ENCODE measurements around the gene DNAJC30. TPM values are rescaled to one million over a fixed set of nuclear protein-coding genes. Genes with fewer than 3 reads are reported as not detected.
A peak's percentile ranks its signal among the peaks of the same experiment; 100 is the strongest.
"Not testable (repeated sequence)": the region's sequence is repeated elsewhere in the genome, so short reads cannot be mapped to it uniquely, and the experiment has no call there.

The DNAJC30 gene
- total RNA-seq, 2 experiments from 2014 or later: 10.0 to 10.7 TPM

DNA sequence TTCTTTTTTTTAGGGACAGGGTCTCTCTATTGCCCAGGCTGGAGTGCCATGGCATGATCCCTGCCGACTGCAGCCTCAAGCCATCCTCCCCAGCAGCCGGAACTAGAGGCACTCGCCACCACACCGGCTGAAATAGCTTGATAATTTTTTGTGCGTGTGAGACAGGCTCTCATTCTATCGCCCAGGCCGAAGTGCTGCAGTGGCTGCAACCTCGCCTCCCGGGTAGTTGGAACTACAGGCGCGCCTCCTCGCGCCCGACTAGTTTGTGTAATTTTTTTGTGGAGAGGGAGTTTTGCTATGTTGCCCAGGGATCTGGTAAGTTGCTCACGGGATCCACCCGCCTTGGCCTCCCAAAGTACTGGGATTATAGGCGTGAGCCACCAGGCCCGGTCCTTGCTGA lies 2.1 kb upstream of the DNAJC30 start:
- Mint-ChIP-seq H3K27me3 (no peaks in the 10 kb centered on the region), H3K4me1 (peaks cover 33% of the 10 kb centered on the region), H3K36me3 (peaks cover 29% of the 10 kb centered on the region), H3K27ac (no peak overlapping the region), H3K9me3 (no peaks in the 10 kb centered on the region), H3K4me3 (no peak overlapping the region)
- DNase-seq (no peak), ATAC-seq (ENCODE audit: low read depth) (no peak)
- POLR2A ChIA-PET: no interaction called here

GRCh38 chr7:73683788-73684693 lies 788 bp upstream of the DNAJC30 start:
- ATAC-seq (ENCODE audit: low read depth): peak; percentile 21
- Mint-ChIP-seq H3K9me3 (no peaks in the 10 kb centered on the region), H3K4me1 (peaks cover 30% of the 10 kb centered on the region)

DNA sequence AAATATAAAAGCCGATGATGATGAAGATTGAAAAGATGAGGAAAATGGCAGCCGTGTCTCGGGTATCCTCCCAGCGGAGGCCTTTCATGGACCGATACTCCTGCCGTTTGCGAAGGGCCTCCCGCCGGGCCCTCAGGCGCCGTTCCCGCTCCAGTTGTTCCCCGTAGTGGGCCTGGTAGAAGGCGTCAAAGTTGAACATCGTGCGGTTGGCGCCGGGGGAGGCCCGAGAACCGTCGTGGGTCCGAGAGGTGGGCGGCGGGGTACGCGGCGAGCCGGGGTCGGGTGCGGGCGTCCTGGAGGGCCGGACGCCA lies 553 bp downstream of the DNAJC30 start:
- Mint-ChIP-seq H3K27me3 (no peaks in the 10 kb centered on the region), H3K4me3 (peak overlapping the region; percentile 99), H3K9me3 (no peaks in the 10 kb centered on the region), H3K27ac (peak overlapping the region; percentile 99), H3K36me3 (peaks cover 26% of the 10 kb centered on the region), H3K4me1 (peaks cover 24% of the 10 kb centered on the region)
- ATAC-seq (ENCODE audit: low read depth): no peak
- no peak for DNase-seq
- POLR2A ChIA-PET: no interaction called here

More at GRCh38 chr7:73683788-73684693, 788 bp upstream of the DNAJC30 start:
- Mint-ChIP-seq H3K27me3 (no peaks in the 10 kb centered on the region), H3K4me3 (peak overlapping the region; percentile 99), H3K36me3 (peaks cover 21% of the 10 kb centered on the region), H3K27ac (peak overlapping the region; percentile 99)
- no peak for DNase-seq
- POLR2A ChIA-PET: interaction anchor here (1.6 kb wide), 1 partner anchor 34 kb away, joined by 7 read pairs; no protein-coding TSS in a partner anchor

DNA sequence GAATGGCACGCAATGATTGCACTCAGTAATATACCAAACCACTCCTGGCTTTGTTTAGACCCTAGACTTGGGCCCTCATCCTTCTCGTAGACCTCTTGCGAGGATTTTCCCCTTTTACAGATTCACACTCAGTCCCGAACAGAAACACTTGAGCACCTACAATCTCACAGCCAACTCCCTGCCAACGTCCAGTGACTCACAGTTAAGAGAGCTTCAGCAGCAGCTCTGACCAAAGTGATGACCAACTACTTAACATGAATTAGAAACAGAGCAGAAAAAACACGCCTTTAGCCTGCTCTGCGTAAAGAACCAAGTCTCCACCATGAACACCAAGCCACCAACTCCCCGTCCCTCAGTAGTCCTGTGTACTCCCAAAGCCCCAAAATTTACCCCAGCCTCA lies 2.2 kb downstream of the DNAJC30 start:
- H3K9me3 Mint-ChIP-seq: no peaks in the 10 kb centered on the region
- DNase-seq: no peak
- POLR2A ChIA-PET: no interaction called here
- H3K36me3 Mint-ChIP-seq: peaks cover 19% of the 10 kb centered on the region
- peak overlapping the region; percentile 36 for H3K4me3 Mint-ChIP-seq
- peak overlapping the region; percentile 6 for H3K27ac Mint-ChIP-seq
- no peaks in the 10 kb centered on the region for H3K27me3 Mint-ChIP-seq
- peaks cover 22% of the 10 kb centered on the region for H3K4me1 Mint-ChIP-seq
- ATAC-seq (ENCODE audit: low read depth): no peak

GRCh38 chr7:73680501-73680900 lies 2.8 kb downstream of the DNAJC30 start:
- Mint-ChIP-seq H3K27me3 (no peaks in the 10 kb centered on the region), H3K4me3 (no peak overlapping the region), H3K27ac (no peak overlapping the region), H3K9me3 (no peaks in the 10 kb centered on the region), H3K36me3 (peaks cover 19% of the 10 kb centered on the region), H3K4me1 (peaks cover 22% of the 10 kb centered on the region)
- ATAC-seq (ENCODE audit: low read depth): no peak
- DNase-seq: no peak
- POLR2A ChIA-PET: no interaction called here

GRCh38 chr7:73679709-73680108 lies 3.5 kb downstream of the DNAJC30 start:
- peaks cover 19% of the 10 kb centered on the region for H3K36me3 Mint-ChIP-seq
- H3K27ac Mint-ChIP-seq: no peak overlapping the region
- no peak overlapping the region for H3K4me3 Mint-ChIP-seq
- no peak for DNase-seq
- POLR2A ChIA-PET: no interaction called here
- no peak for ATAC-seq (ENCODE audit: low read depth)
- H3K27me3 Mint-ChIP-seq: no peaks in the 10 kb centered on the region
- peaks cover 22% of the 10 kb centered on the region for H3K4me1 Mint-ChIP-seq
- no peaks in the 10 kb centered on the region for H3K9me3 Mint-ChIP-seq

DNA sequence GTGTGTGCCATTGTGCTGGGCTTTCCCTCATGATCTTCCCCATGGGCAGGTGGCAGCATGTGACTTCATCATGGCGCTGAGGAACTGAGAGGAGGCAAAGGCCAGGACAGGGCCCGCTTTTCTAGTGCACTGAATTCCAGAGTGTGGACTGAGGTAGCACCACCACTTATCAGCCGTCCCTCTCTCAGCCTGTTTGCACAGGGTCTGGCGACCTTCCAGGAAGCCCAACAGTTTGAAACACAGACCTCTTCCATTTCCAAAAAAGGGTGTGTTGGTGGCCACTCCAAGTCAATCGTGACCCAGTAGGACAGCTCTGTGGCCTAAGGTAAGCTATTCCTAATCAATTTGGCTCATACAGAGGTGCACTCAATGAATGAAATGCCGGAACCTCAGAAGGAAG lies 4.4 kb downstream of the DNAJC30 start:
- POLR2A ChIA-PET: no interaction called here
- Mint-ChIP-seq H3K27ac (no peak overlapping the region), H3K4me3 (no peak overlapping the region), H3K27me3 (no peaks in the 10 kb centered on the region), H3K9me3 (no peaks in the 10 kb centered on the region), H3K4me1 (peaks cover 19% of the 10 kb centered on the region), H3K36me3 (peaks cover 19% of the 10 kb centered on the region)
- DNase-seq (no peak), ATAC-seq (ENCODE audit: low read depth) (no peak)

DNA sequence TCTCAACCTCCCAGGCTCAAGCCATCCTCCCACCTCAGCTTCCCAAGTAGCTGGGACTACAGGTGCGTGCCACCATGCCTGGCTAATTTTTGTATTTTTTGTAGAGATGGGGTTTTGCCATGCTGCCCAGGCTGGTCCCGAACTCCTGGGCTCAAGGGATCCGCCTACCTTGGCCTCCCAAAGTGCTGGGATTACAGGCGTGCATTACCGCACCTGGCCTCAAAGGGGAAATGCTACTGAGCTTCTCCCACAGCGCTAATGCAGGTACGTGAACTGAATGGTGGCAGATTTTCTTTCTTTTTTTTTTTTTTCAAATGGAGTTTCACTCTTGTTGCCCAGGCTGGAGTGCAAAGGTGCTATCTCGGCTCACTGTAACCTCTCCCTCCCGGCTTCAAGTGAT lies 7.2 kb downstream of the DNAJC30 start:
- H3K27me3 Mint-ChIP-seq; POLR2A ChIA-PET; H3K27ac Mint-ChIP-seq; ATAC-seq (ENCODE audit: low read depth); DNase-seq; H3K4me3 Mint-ChIP-seq; H3K4me1 Mint-ChIP-seq; H3K9me3 Mint-ChIP-seq: not testable (repeated sequence)
- H3K36me3 Mint-ChIP-seq: peaks cover 15% of the 10 kb centered on the region

GRCh38 chr7:73674468-73675124 lies 8.7 kb downstream of the DNAJC30 start:
- POLR2A ChIA-PET: no interaction called here
- Mint-ChIP-seq H3K27ac (no peak overlapping the region), H3K9me3 (no peaks in the 10 kb centered on the region), H3K36me3 (peaks cover 13% of the 10 kb centered on the region), H3K27me3 (peaks cover 8% of the 10 kb centered on the region), H3K4me1 (peaks cover 4% of the 10 kb centered on the region), H3K4me3 (no peak overlapping the region)
- DNase-seq (no peak), ATAC-seq (ENCODE audit: low read depth) (no peak)

GRCh38 chr7:73671857-73672445 lies 11.3 kb downstream of the DNAJC30 start:
- Mint-ChIP-seq H3K4me3 (no peak overlapping the region), H3K9me3 (no peaks in the 10 kb centered on the region), H3K27me3 (peaks cover 20% of the 10 kb centered on the region), H3K36me3 (no peaks in the 10 kb centered on the region), H3K27ac (no peak overlapping the region), H3K4me1 (peaks cover 3% of the 10 kb centered on the region)
- no peak for ATAC-seq (ENCODE audit: low read depth)
- no peak for DNase-seq
- POLR2A ChIA-PET: no interaction called here

DNA sequence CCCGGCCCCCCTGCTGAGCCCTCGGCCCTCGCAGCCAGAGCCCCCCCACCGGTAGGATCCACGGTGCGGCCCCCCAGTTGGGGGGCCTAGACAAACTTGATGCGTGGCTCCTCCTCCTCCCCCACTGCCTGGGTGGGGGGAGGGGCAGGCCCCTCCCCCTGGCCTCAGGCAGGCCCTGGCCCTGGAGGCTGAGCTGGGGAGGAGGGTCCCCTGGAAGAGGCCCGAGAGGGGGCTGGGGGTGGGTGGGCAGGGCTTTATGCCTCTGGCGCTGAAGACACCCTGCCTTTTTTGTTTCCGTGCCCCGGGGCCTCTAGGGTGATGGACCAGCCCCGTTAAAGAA lies 12.0 kb downstream of the DNAJC30 start:
- Mint-ChIP-seq H3K9me3 (no peaks in the 10 kb centered on the region), H3K27ac (no peak overlapping the region), H3K4me1 (peaks cover 3% of the 10 kb centered on the region), H3K27me3 (peaks cover 24% of the 10 kb centered on the region), H3K4me3 (no peak overlapping the region), H3K36me3 (no peaks in the 10 kb centered on the region)
- POLR2A ChIA-PET: no interaction called here
- DNase-seq: no peak
- no peak for ATAC-seq (ENCODE audit: low read depth)

GRCh38 chr7:73669858-73670385 lies 13.3 kb downstream of the DNAJC30 start:
- no peaks in the 10 kb centered on the region for H3K36me3 Mint-ChIP-seq
- peaks cover 6% of the 10 kb centered on the region for H3K4me1 Mint-ChIP-seq
- POLR2A ChIA-PET: no interaction called here
- H3K9me3 Mint-ChIP-seq: no peaks in the 10 kb centered on the region
- DNase-seq (no peak), ATAC-seq (ENCODE audit: low read depth) (no peak)
- no peak overlapping the region for H3K27ac Mint-ChIP-seq
- peaks cover 35% of the 10 kb centered on the region for H3K27me3 Mint-ChIP-seq
- H3K4me3 Mint-ChIP-seq: no peak overlapping the region

- Mint-ChIP-seq H3K27me3 (peaks cover 38% of the 10 kb centered on the region), H3K9me3 (no peaks in the 10 kb centered on the region), H3K36me3 (no peaks in the 10 kb centered on the region), H3K4me1 (peaks cover 8% of the 10 kb centered on the region), H3K27ac (no peak overlapping the region), H3K4me3 (no peak overlapping the region)
- POLR2A ChIA-PET: no interaction called here
- DNase-seq: peak; percentile 30
- no peak for ATAC-seq (ENCODE audit: low read depth)
These were observed 14.0 kb downstream of the DNAJC30 start for GRCh38 chr7:73669288-73669701.

- DNase-seq: no peak
- Mint-ChIP-seq H3K27ac (no peak overlapping the region), H3K36me3 (no peaks in the 10 kb centered on the region), H3K4me1 (peaks cover 8% of the 10 kb centered on the region), H3K27me3 (peaks cover 42% of the 10 kb centered on the region), H3K4me3 (peak overlapping the region; percentile 67), H3K9me3 (no peaks in the 10 kb centered on the region)
- no peak for ATAC-seq (ENCODE audit: low read depth)
- POLR2A ChIA-PET: no interaction called here
These were observed 14.4 kb downstream of the DNAJC30 start for GRCh38 chr7:73668886-73669230.

Measured in activated naive CD8-positive, alpha-beta T cell treated with anti-CD3 and anti-CD28 coated beads, Interleukin-2, amount 10 ng/mL, durations not matched to agents 7 days and 5 days (primary cell).